HUES48 (cell line): ENCODE results near the gene MYO1D.
"Not testable (repeated sequence)": the region's sequence is repeated elsewhere in the genome, so short reads cannot be mapped to it uniquely, and the experiment has no call there.

ENCODE experiments used
- H3K27ac ChIP-seq: one replicate; pipeline ENCODE4 v1.7.0; 2013; ENCODE audit warnings: low read depth, low read length, inconsistent platforms
- H3K27me3 ChIP-seq: 2 replicates; pipeline ENCODE4 v1.6.1; 2013; ENCODE audit warnings: mild to moderate bottlenecking, low read length; ENCODE audit not compliant: control insufficient read depth, insufficient read depth
- H3K36me3 ChIP-seq: 2 replicates; pipeline ENCODE4 v1.6.1; 2013; ENCODE audit warnings: low read length; ENCODE audit not compliant: control insufficient read depth, insufficient read depth
- H3K4me1 ChIP-seq: 2 replicates; pipeline ENCODE4 v1.6.1; 2013; ENCODE audit warnings: mild to moderate bottlenecking, low read length; ENCODE audit not compliant: control insufficient read depth, insufficient read depth
- H3K4me3 ChIP-seq: 2 replicates; pipeline ENCODE4 v1.5.1; 2013; ENCODE audit warnings: mild to moderate bottlenecking, low read depth, low read length
- H3K9ac ChIP-seq: 2 replicates; pipeline ENCODE4 v1.6.1; 2013; ENCODE audit warnings: mild to moderate bottlenecking, low read depth, low read length, moderate library complexity
- H3K9me3 ChIP-seq: 2 replicates; pipeline ENCODE4 v1.6.1; 2013; ENCODE audit warnings: low read length; ENCODE audit not compliant: control insufficient read depth, insufficient read depth

The MYO1D gene

GRCh38 chr17:32458371-32458770, 418.6 kb downstream of the MYO1D start:
- H3K27ac ChIP-seq: no peak overlapping the region
- H3K27me3 ChIP-seq: no peaks in the 10 kb centered on the region
- H3K4me1 ChIP-seq: no peaks in the 10 kb centered on the region
- H3K9ac ChIP-seq: no peak overlapping the region
- no peak overlapping the region for H3K4me3 ChIP-seq
- H3K9me3 ChIP-seq: no peaks in the 10 kb centered on the region; the same call in 1 of the 2 replicates
- peaks cover 76% of the 10 kb centered on the region for H3K36me3 ChIP-seq

GRCh38 chr17:32453370-32453769, 423.6 kb downstream of the MYO1D start:
- peaks cover 91% of the 10 kb centered on the region for H3K36me3 ChIP-seq
- no peaks in the 10 kb centered on the region for H3K27me3 ChIP-seq
- H3K4me3 ChIP-seq: no peak overlapping the region
- no peaks in the 10 kb centered on the region; the same call in 1 of the 2 replicates for H3K9me3 ChIP-seq
- H3K27ac ChIP-seq: no peak overlapping the region
- H3K9ac ChIP-seq: no peak overlapping the region
- no peaks in the 10 kb centered on the region for H3K4me1 ChIP-seq

- Histone ChIP-seq H3K4me1 (no peaks in the 10 kb centered on the region), H3K36me3 (peaks cover 93% of the 10 kb centered on the region), H3K27me3 (no peaks in the 10 kb centered on the region), H3K9ac (no peak overlapping the region), H3K27ac (no peak overlapping the region), H3K9me3 (no peaks in the 10 kb centered on the region; the same call in 1 of the 2 replicates), H3K4me3 (no peak overlapping the region)
Observed at GRCh38 chr17:32452281-32452680, 424.6 kb downstream of the MYO1D start.

GRCh38 chr17:32451879-32452278, 425.0 kb downstream of the MYO1D start:
- H3K27ac ChIP-seq: no peak overlapping the region
- H3K9me3 ChIP-seq: no peaks in the 10 kb centered on the region; the same call in 1 of the 2 replicates
- H3K4me1 ChIP-seq: no peaks in the 10 kb centered on the region
- no peak overlapping the region for H3K9ac ChIP-seq
- peaks cover 93% of the 10 kb centered on the region for H3K36me3 ChIP-seq
- no peaks in the 10 kb centered on the region for H3K27me3 ChIP-seq
- H3K4me3 ChIP-seq: no peak overlapping the region

- not testable (repeated sequence) for H3K27ac ChIP-seq, H3K27me3 ChIP-seq, H3K9me3 ChIP-seq, H3K9ac ChIP-seq, H3K4me3 ChIP-seq
- H3K36me3 ChIP-seq: peaks cover 95% of the 10 kb centered on the region
- peaks cover 11% of the 10 kb centered on the region for H3K4me1 ChIP-seq
Observed at GRCh38 chr17:32450379-32450778, 426.5 kb downstream of the MYO1D start.

- H3K27ac ChIP-seq: no peak overlapping the region
Observed at GRCh38 chr17:32449963-32450362, 427.0 kb downstream of the MYO1D start.

GRCh38 chr17:32446949-32447348, 430.0 kb downstream of the MYO1D start:
- Histone ChIP-seq H3K27ac (no peak overlapping the region), H3K27me3 (no peaks in the 10 kb centered on the region; the same call in 1 of the 2 replicates), H3K4me1 (peaks cover 11% of the 10 kb centered on the region), H3K9ac (no peak overlapping the region), H3K9me3 (no peaks in the 10 kb centered on the region), H3K4me3 (no peak overlapping the region), H3K36me3 (peaks cover 61% of the 10 kb centered on the region)

More at GRCh38 chr17:32449963-32450362, 427.0 kb downstream of the MYO1D start:
- H3K9ac ChIP-seq: no peak overlapping the region
- H3K9me3 ChIP-seq: no peaks in the 10 kb centered on the region
- no peaks in the 10 kb centered on the region for H3K27me3 ChIP-seq
- peaks cover 91% of the 10 kb centered on the region for H3K36me3 ChIP-seq
- H3K4me1 ChIP-seq: peaks cover 11% of the 10 kb centered on the region
- no peak overlapping the region for H3K4me3 ChIP-seq

GRCh38 chr17:32445971-32446370, 431.0 kb downstream of the MYO1D start:
- H3K9me3 ChIP-seq: no peaks in the 10 kb centered on the region
- H3K4me3 ChIP-seq: peak overlapping the region; percentile 99
- no peaks in the 10 kb centered on the region; the same call in 1 of the 2 replicates for H3K27me3 ChIP-seq
- no peak overlapping the region for H3K27ac ChIP-seq
- H3K4me1 ChIP-seq: peaks cover 11% of the 10 kb centered on the region
- H3K9ac ChIP-seq: no peak overlapping the region
- peaks cover 51% of the 10 kb centered on the region for H3K36me3 ChIP-seq

GRCh38 chr17:32445497-32445896, 431.4 kb downstream of the MYO1D start:
- no peaks in the 10 kb centered on the region; the same call in 1 of the 2 replicates for H3K27me3 ChIP-seq
- H3K27ac ChIP-seq: no peak overlapping the region
- H3K36me3 ChIP-seq: peaks cover 46% of the 10 kb centered on the region
- H3K9ac ChIP-seq: peak overlapping the region; percentile 95; the same call in 1 of the 2 replicates
- H3K9me3 ChIP-seq: no peaks in the 10 kb centered on the region
- H3K4me1 ChIP-seq: peaks cover 11% of the 10 kb centered on the region
- H3K4me3 ChIP-seq: peak overlapping the region; percentile 99

GRCh38 chr17:32445074-32445415, 431.9 kb downstream of the MYO1D start:
- Histone ChIP-seq H3K9ac (peak overlapping the region; percentile 95), H3K27me3 (no peaks in the 10 kb centered on the region; the same call in 1 of the 2 replicates), H3K36me3 (peaks cover 44% of the 10 kb centered on the region), H3K4me3 (peak overlapping the region; percentile 99), H3K27ac (peak overlapping the region; percentile 88), H3K4me1 (peaks cover 11% of the 10 kb centered on the region), H3K9me3 (no peaks in the 10 kb centered on the region)

GRCh38 chr17:32444301-32445073, 432.4 kb downstream of the MYO1D start, which contains the start of gene PSMD11:
PSMD11 (plus strand) TSS chr17:32444510; CDS start chr17:32444524, 14 bp downstream.
- Histone ChIP-seq H3K27me3 (no peaks in the 10 kb centered on the region; the same call in 1 of the 2 replicates), H3K36me3 (peaks cover 38% of the 10 kb centered on the region), H3K9me3 (no peaks in the 10 kb centered on the region), H3K27ac (peak within 1 kb of the TSS; percentile 88), H3K9ac (peak within 1 kb of the TSS; percentile 95), H3K4me3 (peak within 1 kb of the TSS; percentile 99), H3K4me1 (peaks cover 11% of the 10 kb centered on the region)
